Prostate gland (tissue), 2 donors: ENCODE results near the gene MAMSTR.

Source experiments
- POLR2A ChIP-seq: fragments of 450-650 bp; IDR thresholded peaks from one replicate; pipeline ENCODE4 v1.6.1; 2016; ENCODE audit warnings: antibody characterized with exemption, mild to moderate bottlenecking
- POLR2AphosphoS5 ChIP-seq: sonication (generic); formaldehyde crosslinking; IDR thresholded peaks from one replicate; pipeline ENCODE4 v1.6.1; 2017; ENCODE audit warnings: antibody characterized with exemption
- TF ChIP-seq, protein P1 (sequence below), 4 experiments: fragments of 200-600 bp in 2 of 4; fragments of 450-650 bp in 2 of 4; sonication (generic) in 2 of 4; IDR thresholded peaks; 1 replicate in 3 of 4; 2 replicates in 1 of 4; pipeline ENCODE4 v1.5.1; 2016 to 2019; ENCODE audit warnings: antibody characterized with exemption in 4 of 4, mild to moderate bottlenecking in 2 of 4, moderate library complexity in 2 of 4

DNA sequence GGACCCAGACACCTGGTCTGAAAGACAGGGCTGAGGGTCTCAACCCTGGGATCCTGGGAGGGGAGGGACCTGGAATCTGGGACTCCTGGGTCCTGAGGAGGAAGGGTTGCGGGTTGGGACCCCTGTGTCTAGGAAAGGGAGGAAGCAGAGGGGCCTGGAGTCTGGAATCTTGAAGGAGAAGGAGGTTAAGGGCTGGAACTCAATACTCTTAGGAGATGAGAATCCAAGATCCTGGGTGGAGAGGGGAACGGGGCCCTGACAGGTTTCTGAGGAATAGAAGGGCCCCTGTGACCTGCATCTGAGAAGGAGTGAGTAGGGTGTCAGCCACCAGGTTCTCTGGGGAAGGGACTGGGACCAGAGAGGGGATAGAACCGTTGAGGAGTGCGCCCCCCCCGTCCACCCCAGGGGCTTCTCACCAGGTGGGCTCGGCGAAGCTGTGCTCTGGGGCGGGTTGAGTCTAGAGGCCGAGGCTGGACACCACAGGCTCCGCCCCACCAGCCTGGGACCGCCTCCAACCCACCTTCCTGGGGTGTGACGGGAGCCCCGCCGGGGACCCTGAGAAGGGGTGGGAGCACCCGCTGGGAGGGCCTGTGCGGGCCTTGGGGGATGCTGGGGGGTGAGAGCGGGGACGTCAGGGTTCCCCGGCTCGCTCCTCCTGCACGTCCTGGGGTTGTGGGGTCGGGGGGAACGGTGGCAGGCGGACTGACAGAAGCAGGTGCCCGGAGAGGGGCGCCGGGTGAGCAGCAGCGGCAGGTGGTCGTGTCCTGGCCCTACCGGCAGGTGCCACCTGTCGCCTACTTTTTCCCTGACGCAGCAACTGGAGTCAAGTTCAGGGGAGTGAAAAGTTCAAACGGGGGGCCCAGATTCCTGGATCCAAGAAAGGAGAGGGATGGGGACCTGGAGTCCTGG lies at the start of gene MAMSTR:
- TF ChIP-seq POLR2A = no peak
- no peak for TF ChIP-seq POLR2AphosphoS5
- TF ChIP-seq, protein P1, sequence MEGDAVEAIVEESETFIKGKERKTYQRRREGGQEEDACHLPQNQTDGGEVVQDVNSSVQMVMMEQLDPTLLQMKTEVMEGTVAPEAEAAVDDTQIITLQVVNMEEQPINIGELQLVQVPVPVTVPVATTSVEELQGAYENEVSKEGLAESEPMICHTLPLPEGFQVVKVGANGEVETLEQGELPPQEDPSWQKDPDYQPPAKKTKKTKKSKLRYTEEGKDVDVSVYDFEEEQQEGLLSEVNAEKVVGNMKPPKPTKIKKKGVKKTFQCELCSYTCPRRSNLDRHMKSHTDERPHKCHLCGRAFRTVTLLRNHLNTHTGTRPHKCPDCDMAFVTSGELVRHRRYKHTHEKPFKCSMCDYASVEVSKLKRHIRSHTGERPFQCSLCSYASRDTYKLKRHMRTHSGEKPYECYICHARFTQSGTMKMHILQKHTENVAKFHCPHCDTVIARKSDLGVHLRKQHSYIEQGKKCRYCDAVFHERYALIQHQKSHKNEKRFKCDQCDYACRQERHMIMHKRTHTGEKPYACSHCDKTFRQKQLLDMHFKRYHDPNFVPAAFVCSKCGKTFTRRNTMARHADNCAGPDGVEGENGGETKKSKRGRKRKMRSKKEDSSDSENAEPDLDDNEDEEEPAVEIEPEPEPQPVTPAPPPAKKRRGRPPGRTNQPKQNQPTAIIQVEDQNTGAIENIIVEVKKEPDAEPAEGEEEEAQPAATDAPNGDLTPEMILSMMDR (IDR thresholded peaks at IDR 0.05) = no peak
